Activated CD4-positive, alpha-beta memory T cell treated with anti-CD3 and anti-CD28 coated beads, Interleukin-2, amount 10 ng/mL, durations not matched to agents 7 days and 5 days (primary cell): ENCODE data around the gene HMGB4. TPM values are rescaled to one million over a fixed set of nuclear protein-coding genes. Genes with fewer than 3 reads are reported as not detected.

Experiments
- CTCF ChIA-PET: fragments of 350-600 bp; sonication (Branson Sonifier 250); formaldehyde crosslinking; loops from one replicate; lab custom pipeline; 2021; ENCODE audit warnings: antibody characterized with exemption, inconsistent platforms; lab: Charles Lee
- POLR2A ChIA-PET: fragments of 350-600 bp; sonication (Branson Sonifier 250); formaldehyde crosslinking; loops from one replicate; lab custom pipeline; 2021; ENCODE audit warnings: antibody characterized with exemption; lab: Charles Lee
- DNase-seq: peaks from one replicate; pipeline ENCODE4 v3.0.0-alpha.2; 2020
- H3K27ac Mint-ChIP-seq: one replicate; pipeline ENCODE4 v1.8.0; 2021; ENCODE audit warnings: mild to moderate bottlenecking, mixed read lengths
- H3K27me3 Mint-ChIP-seq: one replicate; pipeline ENCODE4 v1.8.0; 2021; ENCODE audit warnings: mixed read lengths
- H3K36me3 Mint-ChIP-seq: one replicate; pipeline ENCODE4 v1.8.0; 2021; ENCODE audit warnings: low read depth, mixed read lengths
- H3K4me1 Mint-ChIP-seq: one replicate; pipeline ENCODE4 v1.8.0; 2021; ENCODE audit warnings: mixed read lengths
- H3K4me3 Mint-ChIP-seq: one replicate; pipeline ENCODE4 v1.8.0; 2021; ENCODE audit warnings: mild to moderate bottlenecking, mixed read lengths
- H3K9me3 Mint-ChIP-seq: one replicate; pipeline ENCODE4 v1.8.0; 2021; ENCODE audit warnings: mixed read lengths
- total RNA-seq, 2 experiments: library from RNA; stranded (reverse); gene quantifications; one replicate each; pipeline ENCODE4 v1.2.3, GENCODE V29; 2021

The HMGB4 gene
- total RNA-seq, result not detected

GRCh38 chr1:33863779-33864178, at the start of gene HMGB4:
TSS of gene HMGB4 (plus strand) at chr1:33864079. CDS start at chr1:33864192, 113 bp downstream.
- DNase-seq, result no peak
- Mint-ChIP-seq H3K9me3 (no peaks in the 10 kb centered on the region), H3K27me3 (no peaks in the 10 kb centered on the region), H3K36me3 (no peaks in the 10 kb centered on the region), H3K4me3 (no peak within 1 kb of the TSS), H3K4me1 (peaks cover 5% of the 10 kb centered on the region), H3K27ac (no peak within 1 kb of the TSS)
- ChIA-PET POLR2A (no interaction called here), CTCF (no interaction called here)

- Mint-ChIP-seq H3K4me3 (no peak overlapping the region), H3K9me3 (no peaks in the 10 kb centered on the region), H3K36me3 (no peaks in the 10 kb centered on the region), H3K27me3 (peaks cover 4% of the 10 kb centered on the region), H3K27ac (no peak overlapping the region), H3K4me1 (no peaks in the 10 kb centered on the region)
- ChIA-PET POLR2A (no interaction called here), CTCF (interaction anchor here (1.4 kb wide), 1 partner anchor 181 kb away, joined by 3 read pairs; no protein-coding TSS in a partner anchor)
- DNase-seq, result no peak
These were observed 49.7 kb upstream of the HMGB4 start for GRCh38 chr1:33814166-33814565.

GRCh38 chr1:33815061-33815460, 48.8 kb upstream of the HMGB4 start:
- no peaks in the 10 kb centered on the region for H3K4me1 Mint-ChIP-seq
- no peak overlapping the region for H3K4me3 Mint-ChIP-seq
- H3K27me3 Mint-ChIP-seq, result peaks cover 4% of the 10 kb centered on the region
- no peak for DNase-seq
- no peaks in the 10 kb centered on the region for H3K36me3 Mint-ChIP-seq
- no peaks in the 10 kb centered on the region for H3K9me3 Mint-ChIP-seq
- POLR2A ChIA-PET, result no interaction called here
- CTCF ChIA-PET, result no interaction called here
- no peak overlapping the region for H3K27ac Mint-ChIP-seq

- CTCF ChIA-PET, result no interaction called here
- H3K4me1 Mint-ChIP-seq, result no peaks in the 10 kb centered on the region
- H3K9me3 Mint-ChIP-seq, result no peaks in the 10 kb centered on the region
- POLR2A ChIA-PET, result no interaction called here
- H3K27ac Mint-ChIP-seq, result no peak overlapping the region
- H3K27me3 Mint-ChIP-seq, result peaks cover 4% of the 10 kb centered on the region
- H3K4me3 Mint-ChIP-seq, result no peak overlapping the region
- no peak for DNase-seq
- no peaks in the 10 kb centered on the region for H3K36me3 Mint-ChIP-seq
These were observed 45.8 kb upstream of the HMGB4 start for GRCh38 chr1:33818071-33818470.

GRCh38 chr1:33819290-33819912, 44.5 kb upstream of the HMGB4 start:
- Mint-ChIP-seq H3K27ac (no peak overlapping the region), H3K27me3 (peaks cover 4% of the 10 kb centered on the region)

GRCh38 chr1:33819913-33820311, 44.0 kb upstream of the HMGB4 start:
- no peak overlapping the region for H3K4me3 Mint-ChIP-seq
- H3K36me3 Mint-ChIP-seq, result no peaks in the 10 kb centered on the region
- H3K4me1 Mint-ChIP-seq, result no peaks in the 10 kb centered on the region
- ChIA-PET POLR2A (no interaction called here), CTCF (no interaction called here)
- no peak for DNase-seq
- H3K9me3 Mint-ChIP-seq, result no peaks in the 10 kb centered on the region
- peaks cover 4% of the 10 kb centered on the region for H3K27me3 Mint-ChIP-seq
- no peak overlapping the region for H3K27ac Mint-ChIP-seq

More at GRCh38 chr1:33819290-33819912, 44.5 kb upstream of the HMGB4 start:
- Mint-ChIP-seq H3K4me1 (no peaks in the 10 kb centered on the region), H3K9me3 (no peaks in the 10 kb centered on the region), H3K4me3 (no peak overlapping the region), H3K36me3 (no peaks in the 10 kb centered on the region)
- POLR2A ChIA-PET, result no interaction called here
- no peak for DNase-seq
- CTCF ChIA-PET, result no interaction called here

GRCh38 chr1:33820804-33821203, 43.1 kb upstream of the HMGB4 start:
- Mint-ChIP-seq H3K27me3 (peaks cover 4% of the 10 kb centered on the region), H3K9me3 (no peaks in the 10 kb centered on the region), H3K36me3 (no peaks in the 10 kb centered on the region), H3K27ac (no peak overlapping the region), H3K4me1 (no peaks in the 10 kb centered on the region), H3K4me3 (no peak overlapping the region)
- no peak for DNase-seq
- POLR2A ChIA-PET, result no interaction called here
- CTCF ChIA-PET, result no interaction called here

- H3K27me3 Mint-ChIP-seq, result peaks cover 4% of the 10 kb centered on the region
- POLR2A ChIA-PET, result no interaction called here
- no peaks in the 10 kb centered on the region for H3K9me3 Mint-ChIP-seq
These were observed 42.6 kb upstream of the HMGB4 start for GRCh38 chr1:33821291-33821690.

GRCh38 chr1:33822396-33822795, 41.5 kb upstream of the HMGB4 start:
- ChIA-PET POLR2A (no interaction called here), CTCF (no interaction called here)
- no peak overlapping the region for H3K4me3 Mint-ChIP-seq
- no peak overlapping the region for H3K27ac Mint-ChIP-seq
- H3K36me3 Mint-ChIP-seq, result no peaks in the 10 kb centered on the region
- H3K9me3 Mint-ChIP-seq, result no peaks in the 10 kb centered on the region
- H3K4me1 Mint-ChIP-seq, result no peaks in the 10 kb centered on the region
- H3K27me3 Mint-ChIP-seq, result peaks cover 3% of the 10 kb centered on the region
- DNase-seq, result no peak

More at GRCh38 chr1:33821291-33821690, 42.6 kb upstream of the HMGB4 start:
- Mint-ChIP-seq H3K27ac (no peak overlapping the region), H3K4me1 (no peaks in the 10 kb centered on the region), H3K4me3 (no peak overlapping the region), H3K36me3 (no peaks in the 10 kb centered on the region)
- CTCF ChIA-PET, result no interaction called here
- DNase-seq, result no peak

GRCh38 chr1:33823401-33823800, 40.5 kb upstream of the HMGB4 start:
- Mint-ChIP-seq H3K9me3 (no peaks in the 10 kb centered on the region), H3K4me1 (no peaks in the 10 kb centered on the region), H3K4me3 (no peak overlapping the region), H3K27me3 (no peaks in the 10 kb centered on the region), H3K36me3 (no peaks in the 10 kb centered on the region), H3K27ac (no peak overlapping the region)
- CTCF ChIA-PET, result no interaction called here
- no peak for DNase-seq
- POLR2A ChIA-PET, result no interaction called here

GRCh38 chr1:33823830-33824229, 40.0 kb upstream of the HMGB4 start:
- Mint-ChIP-seq H3K27ac (no peak overlapping the region), H3K9me3 (peaks cover 2% of the 10 kb centered on the region), H3K36me3 (no peaks in the 10 kb centered on the region), H3K27me3 (no peaks in the 10 kb centered on the region), H3K4me1 (no peaks in the 10 kb centered on the region), H3K4me3 (no peak overlapping the region)
- no peak for DNase-seq
- ChIA-PET POLR2A (no interaction called here), CTCF (no interaction called here)

GRCh38 chr1:33824321-33824720, 39.6 kb upstream of the HMGB4 start:
- no peak overlapping the region for H3K27ac Mint-ChIP-seq
- POLR2A ChIA-PET, result no interaction called here
- CTCF ChIA-PET, result no interaction called here
- no peaks in the 10 kb centered on the region for H3K27me3 Mint-ChIP-seq
- no peak overlapping the region for H3K4me3 Mint-ChIP-seq
- H3K36me3 Mint-ChIP-seq, result no peaks in the 10 kb centered on the region
- no peaks in the 10 kb centered on the region for H3K4me1 Mint-ChIP-seq
- no peak for DNase-seq
- peaks cover 5% of the 10 kb centered on the region for H3K9me3 Mint-ChIP-seq

- Mint-ChIP-seq H3K27ac (no peak overlapping the region), H3K36me3 (no peaks in the 10 kb centered on the region), H3K9me3 (peaks cover 5% of the 10 kb centered on the region), H3K4me3 (no peak overlapping the region), H3K4me1 (no peaks in the 10 kb centered on the region), H3K27me3 (no peaks in the 10 kb centered on the region)
- ChIA-PET CTCF (no interaction called here), POLR2A (no interaction called here)
- DNase-seq, result no peak
These were observed 38.9 kb upstream of the HMGB4 start for GRCh38 chr1:33824971-33825370.

GRCh38 chr1:33825506-33825905, 38.4 kb upstream of the HMGB4 start:
- DNase-seq, result no peak
- no peak overlapping the region for H3K4me3 Mint-ChIP-seq
- H3K36me3 Mint-ChIP-seq, result no peaks in the 10 kb centered on the region
- peaks cover 5% of the 10 kb centered on the region for H3K9me3 Mint-ChIP-seq
- ChIA-PET POLR2A (no interaction called here), CTCF (no interaction called here)
- H3K27me3 Mint-ChIP-seq, result no peaks in the 10 kb centered on the region
- no peak overlapping the region for H3K27ac Mint-ChIP-seq
- no peaks in the 10 kb centered on the region for H3K4me1 Mint-ChIP-seq
